ENCODE measurements around the gene FYN.

DNA sequence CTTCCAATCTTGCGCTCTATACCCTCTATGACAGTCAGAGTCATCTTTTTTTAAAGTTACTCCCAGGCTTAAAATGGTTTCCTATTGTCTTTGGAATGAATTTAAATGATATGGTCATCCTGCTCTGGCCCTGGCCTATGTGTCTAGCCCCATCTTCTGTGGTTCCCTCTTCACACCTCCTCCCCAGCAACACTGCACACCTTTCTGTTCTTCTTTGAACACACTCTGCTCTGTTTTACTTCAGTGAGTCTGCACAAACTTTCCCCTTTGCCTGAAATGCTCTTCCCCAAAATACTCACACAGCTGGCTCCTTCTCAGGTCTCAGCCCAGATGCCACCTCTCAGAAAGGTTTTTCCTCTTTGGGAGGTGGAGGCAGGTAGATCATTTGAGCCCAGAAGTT is 132.7 kb downstream of the FYN start:
- TF ChIP-seq POLR2A (IDR thresholded peaks at IDR 0.05; ENCODE audit: low read depth): no peak
- TF ChIP-seq, protein P1, sequence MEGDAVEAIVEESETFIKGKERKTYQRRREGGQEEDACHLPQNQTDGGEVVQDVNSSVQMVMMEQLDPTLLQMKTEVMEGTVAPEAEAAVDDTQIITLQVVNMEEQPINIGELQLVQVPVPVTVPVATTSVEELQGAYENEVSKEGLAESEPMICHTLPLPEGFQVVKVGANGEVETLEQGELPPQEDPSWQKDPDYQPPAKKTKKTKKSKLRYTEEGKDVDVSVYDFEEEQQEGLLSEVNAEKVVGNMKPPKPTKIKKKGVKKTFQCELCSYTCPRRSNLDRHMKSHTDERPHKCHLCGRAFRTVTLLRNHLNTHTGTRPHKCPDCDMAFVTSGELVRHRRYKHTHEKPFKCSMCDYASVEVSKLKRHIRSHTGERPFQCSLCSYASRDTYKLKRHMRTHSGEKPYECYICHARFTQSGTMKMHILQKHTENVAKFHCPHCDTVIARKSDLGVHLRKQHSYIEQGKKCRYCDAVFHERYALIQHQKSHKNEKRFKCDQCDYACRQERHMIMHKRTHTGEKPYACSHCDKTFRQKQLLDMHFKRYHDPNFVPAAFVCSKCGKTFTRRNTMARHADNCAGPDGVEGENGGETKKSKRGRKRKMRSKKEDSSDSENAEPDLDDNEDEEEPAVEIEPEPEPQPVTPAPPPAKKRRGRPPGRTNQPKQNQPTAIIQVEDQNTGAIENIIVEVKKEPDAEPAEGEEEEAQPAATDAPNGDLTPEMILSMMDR (IDR thresholded peaks at IDR 0.05): no peak
- no peak for TF ChIP-seq POLR2AphosphoS5 (IDR thresholded peaks at IDR 0.05)
- TF ChIP-seq EP300 (IDR thresholded peaks at IDR 0.05): no peak

Measured in esophagus muscularis mucosa (tissue), 4 donors.